GM21390 (cell line): ENCODE results near the gene FAM72D.
"Not testable (repeated sequence)": the region's sequence is repeated elsewhere in the genome, so short reads cannot be mapped to it uniquely, and the experiment has no call there.

Experiments used
- ATAC-seq: cut with Tn5 transposase; IDR thresholded peaks from one replicate; pipeline ENCODE4 v1.9.1; 2021; ENCODE audit not compliant: unreplicated experiment

The FAM72D gene

DNA sequence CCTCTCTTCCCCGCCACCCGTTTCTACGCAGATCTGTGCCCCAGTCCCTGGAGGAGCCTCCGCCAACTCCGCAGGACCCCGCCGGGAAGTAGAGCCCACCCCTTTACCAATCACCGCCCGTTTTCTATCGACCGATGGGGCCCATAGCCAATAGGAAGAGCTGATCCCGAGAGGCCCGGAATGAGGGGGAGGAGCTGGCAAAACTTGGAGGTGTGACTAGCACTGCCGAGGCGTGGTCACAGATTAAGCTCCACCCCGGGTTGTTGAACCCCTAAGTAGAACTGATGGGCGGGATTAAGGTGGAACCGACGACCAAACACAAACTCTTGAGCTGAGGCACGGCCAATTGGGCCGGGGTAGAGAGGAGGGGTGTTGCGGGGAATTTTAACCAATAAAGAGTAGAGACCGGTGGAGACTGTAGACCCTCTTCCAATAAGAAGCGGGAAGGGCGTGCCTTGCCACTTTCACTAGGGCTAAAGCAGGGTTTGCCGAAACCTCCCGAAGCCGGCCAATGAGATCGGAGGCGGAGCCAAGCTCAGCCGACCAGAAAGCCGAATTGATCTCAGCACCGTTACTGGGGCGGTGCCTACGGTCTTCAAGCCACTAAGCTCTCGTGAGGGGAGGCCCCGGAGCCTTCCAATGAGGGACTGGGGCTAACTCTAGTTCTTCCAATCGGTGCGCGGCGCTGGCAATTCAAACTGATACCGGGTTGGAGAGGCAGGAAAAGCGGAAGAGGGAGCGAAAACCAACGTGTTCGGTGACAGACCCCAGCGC is at the start of gene FAM72D, which contains the start of gene SRGAP2B:
Gene FAM72D, plus strand, starts transcription at position 691 of the 774 bp plus-strand sequence. CDS start 874 bp downstream, outside the sequence.
Gene SRGAP2B, minus strand, starts transcription at position 45 of the 774 bp plus-strand sequence. CDS start 2,427 bp downstream, outside the sequence.
- ATAC-seq = peak; percentile 81

DNA sequence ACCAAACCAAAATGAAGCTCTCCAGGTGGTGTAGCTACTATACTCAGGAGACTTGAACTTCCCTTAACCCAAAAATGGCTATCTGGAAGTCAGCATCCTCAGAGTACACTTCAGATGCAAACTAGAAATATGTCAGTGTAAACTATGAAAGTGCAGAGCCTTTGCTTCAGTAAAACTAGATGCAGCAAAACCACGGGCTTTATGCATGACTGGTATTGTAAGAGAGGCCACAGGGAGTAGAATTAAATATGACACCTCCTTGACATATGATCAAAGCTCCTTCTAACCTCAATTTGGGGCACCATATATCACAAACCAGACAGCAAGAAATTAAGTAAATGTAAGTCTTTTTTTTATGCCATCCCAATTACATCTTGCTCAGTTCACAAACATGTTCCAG is 48.2 kb upstream of the FAM72D start:
- peak; percentile 80 for ATAC-seq

DNA sequence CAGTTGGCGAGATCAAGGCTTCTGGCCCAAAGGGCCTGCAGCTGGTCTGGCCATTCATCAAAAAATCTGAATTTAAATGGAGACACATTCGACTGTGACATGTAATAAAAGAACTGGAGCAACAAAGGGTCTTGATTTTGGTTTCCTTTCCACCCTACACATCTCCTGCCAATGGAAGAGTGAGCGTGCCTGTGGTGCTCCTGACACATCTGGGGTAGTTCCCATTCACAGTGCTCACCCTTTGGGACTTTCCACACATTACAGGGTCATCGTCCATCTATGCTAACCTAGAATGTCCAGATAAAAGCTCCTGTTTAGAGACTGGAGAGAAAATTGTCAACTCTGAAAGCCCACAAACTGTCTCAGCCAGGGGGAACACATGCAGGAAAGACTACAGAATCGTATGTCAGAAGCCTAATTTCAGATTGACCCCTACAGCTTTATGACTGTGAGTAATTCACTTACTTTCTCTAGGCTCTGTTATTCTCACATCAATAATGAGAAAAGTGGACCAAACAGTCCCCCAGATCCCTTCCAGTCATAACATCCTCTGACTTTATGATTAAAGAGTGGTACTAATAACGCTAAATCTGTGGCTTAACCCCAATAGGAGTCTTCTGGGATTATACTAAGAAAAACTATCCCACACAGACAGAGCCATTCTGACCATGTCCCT is 47.5 kb upstream of the FAM72D start:
- ATAC-seq = not testable (repeated sequence)

DNA sequence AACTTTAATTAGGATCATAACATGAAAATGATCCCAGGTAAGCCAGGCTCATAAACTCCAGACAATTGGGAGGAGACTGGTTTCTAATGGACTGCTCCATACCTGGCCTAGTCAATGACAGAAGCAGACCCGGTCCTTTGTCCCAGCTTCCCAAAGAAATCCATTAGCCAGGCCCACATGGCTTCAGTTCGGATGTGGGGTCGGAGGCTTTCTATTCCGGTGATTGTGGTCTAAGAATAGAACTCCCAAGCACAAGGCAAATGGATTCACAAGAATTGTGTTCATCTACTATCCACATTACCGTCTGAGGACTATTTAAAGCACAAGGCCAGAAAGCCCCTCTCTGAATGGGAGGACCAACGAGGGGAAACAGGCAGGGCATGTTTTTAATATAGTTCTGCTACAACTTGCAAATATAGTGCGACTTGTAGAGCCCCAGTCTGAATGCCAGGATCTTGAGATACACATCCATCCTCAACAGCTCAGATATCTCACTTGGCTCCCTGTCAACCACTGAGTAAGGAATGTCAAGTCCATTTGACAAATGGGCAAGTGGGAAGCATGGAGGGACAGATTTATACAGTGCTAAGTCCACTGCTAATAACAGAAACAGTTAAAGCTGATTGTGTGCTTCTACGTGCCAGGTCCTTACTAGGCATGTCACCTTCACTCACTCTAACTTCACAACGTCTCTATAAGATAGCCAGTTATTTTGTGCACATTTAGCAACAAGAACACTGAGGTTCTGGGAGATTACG is 43.6 kb upstream of the FAM72D start:
- not testable (repeated sequence) for ATAC-seq

DNA sequence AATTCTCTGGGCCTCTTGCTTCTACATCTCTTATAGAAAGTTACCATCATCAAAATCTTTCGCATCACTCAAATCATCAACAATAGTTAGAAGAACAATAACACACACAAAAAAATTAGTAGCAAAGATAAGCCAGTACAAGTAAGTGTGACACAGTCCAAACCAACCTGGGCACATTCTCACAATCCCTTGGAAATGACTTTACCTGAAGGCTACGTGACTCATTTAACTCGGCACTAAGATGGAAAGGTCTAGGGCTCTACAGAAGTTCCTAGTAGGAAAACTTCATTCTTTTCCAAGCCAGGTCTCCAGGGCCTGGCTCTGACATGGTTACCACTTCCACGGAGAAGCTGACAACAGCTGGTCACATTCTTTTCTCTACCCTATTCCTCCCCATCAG is 42.3 kb upstream of the FAM72D start:
- not testable (repeated sequence) for ATAC-seq

DNA sequence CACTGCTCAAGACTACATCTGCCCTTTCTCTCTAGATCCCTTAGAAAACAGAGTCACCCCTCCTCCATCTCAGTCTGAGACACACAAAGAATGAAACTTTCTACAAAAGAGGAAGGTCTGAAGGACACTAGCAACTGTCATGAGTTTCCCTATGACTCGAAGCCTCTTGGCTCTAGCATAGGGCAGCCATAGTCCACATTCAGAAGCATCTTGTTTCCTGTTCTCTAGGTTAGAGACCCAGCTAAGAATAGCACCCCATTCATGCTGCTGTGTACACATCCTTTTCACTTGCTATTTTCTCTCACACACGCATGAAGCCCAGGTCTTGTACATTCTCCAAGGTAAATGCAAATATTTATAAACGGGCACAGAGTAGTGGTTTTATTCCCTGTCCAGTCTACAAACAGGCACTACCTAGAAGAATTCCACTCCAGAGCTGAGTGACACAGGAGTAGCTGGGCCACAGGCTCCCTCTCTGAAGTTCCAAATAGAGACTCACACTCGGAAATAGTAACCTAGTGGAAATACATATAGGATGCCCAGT is 40.5 kb upstream of the FAM72D start:
- ATAC-seq = peak; percentile 97

DNA sequence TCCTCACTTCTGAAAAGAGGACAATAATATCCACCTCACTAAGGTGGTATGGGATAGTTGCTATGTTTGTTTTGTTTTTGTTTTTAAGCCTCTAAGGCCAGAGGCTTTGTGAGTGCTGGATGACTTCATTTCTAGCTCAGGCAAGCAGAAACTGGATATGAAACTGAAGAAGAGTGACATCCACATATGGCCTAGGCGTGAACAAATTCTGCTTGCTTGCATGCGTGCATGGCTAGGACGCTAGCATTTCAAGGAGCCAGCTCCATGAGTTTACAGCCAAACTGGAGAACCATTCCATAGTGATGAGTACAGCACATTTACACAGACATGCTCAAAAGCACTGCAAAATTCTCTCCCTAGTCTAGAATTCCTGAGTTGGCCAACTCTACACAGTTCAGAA is 37.6 kb upstream of the FAM72D start:
- peak; percentile 44 for ATAC-seq

DNA sequence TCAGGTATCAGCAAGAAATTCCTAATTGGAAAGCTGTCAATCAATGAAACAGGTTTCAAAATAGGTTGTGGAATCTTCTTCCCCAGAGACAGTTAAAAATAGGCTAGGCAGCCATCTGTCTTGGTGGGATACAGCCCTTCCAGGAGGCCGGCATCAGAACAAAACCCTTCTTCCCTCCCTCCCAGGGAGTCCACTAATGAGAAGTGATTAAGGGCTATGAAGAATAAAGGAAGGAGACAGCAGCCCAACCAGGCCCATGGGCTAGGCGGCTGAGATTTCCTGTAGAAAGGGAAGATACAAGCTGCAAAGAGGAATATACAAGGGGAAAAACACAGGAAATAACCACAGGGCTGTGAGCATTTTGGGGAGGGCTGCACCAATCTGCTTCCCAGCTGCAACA is 32.5 kb upstream of the FAM72D start:
- ATAC-seq = not testable (repeated sequence)

DNA sequence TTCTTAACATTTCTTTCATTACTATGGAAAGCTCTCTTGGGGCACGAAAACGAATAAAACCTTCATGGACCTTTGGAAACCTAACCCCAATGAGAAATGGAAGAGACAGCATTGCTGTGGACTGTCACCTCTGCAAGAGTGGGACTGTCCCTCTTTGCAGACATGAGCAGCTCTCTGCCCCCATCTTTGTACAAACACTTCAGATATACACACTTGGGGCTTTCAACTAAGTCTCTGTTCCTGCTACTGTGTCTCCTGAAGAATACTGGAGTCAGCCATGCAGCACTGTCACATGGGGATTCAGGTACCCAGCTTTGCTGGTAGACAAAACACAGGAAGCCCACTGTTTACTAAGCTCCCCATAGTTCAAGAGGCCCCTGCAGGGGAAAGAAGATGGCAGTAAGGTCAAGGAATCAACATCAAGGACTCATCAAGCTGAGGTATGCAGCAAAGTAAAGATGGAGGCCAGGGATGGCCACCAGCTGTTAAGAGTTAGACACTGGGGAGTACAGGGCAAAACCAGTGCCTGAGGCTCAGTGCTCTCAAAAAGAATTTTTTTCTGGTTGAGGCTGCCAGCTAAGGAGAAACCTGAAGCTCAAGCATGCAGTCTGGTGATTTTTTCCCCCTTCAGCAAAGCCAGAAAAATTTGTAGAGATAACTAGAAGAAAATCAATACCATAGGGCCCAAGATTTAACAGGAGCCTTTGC is 31.7 kb upstream of the FAM72D start:
- ATAC-seq = not testable (repeated sequence)

DNA sequence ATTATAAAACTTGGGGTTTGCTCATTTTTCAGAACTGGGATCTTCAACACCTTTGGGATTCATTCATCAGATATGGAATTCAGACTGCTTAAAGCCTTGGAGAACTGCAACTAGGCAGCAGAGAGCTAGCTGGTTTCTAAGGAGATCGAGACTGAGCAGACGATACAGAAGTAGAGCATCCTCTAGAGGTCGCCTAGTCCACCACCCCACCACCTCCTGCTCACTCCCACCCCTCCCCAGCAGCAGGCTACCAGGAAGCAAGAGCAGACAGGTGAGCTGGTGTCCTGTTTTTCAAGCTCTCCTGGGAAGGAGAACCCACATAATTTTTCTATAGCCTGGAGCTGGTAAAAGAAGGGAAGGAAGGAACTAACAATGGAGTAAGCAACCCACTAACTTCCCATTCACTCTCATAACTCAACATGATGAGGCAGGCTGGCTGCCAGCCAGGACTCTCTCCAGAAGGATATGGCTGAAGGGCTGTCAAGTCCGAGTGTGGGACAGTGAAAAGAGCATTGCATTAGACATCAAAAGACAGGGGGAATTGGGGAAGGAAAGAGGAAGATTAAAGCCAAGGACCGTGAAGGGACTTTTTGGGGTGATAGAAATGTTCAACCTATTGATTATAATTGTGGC is 30.5 kb upstream of the FAM72D start:
- not testable (repeated sequence) for ATAC-seq

DNA sequence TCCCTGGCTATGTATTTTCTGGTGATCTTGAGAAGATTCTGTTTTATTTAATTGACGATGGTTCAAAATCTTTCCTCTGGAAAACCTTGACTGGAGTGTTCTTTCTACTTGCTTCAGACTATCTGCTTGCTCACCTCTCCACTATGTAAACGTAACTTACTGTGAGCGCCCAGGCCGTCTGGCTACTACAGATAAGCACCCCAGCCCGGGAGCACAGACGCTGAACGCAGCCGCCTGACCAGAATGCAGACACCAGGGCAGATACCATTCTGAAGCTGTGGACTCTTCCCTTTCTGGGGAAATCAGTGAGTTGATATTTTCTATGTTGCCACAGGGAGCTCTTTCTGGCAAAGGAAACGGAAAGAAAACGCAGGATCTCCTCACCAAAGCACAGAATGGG is 29.3 kb upstream of the FAM72D start:
- ATAC-seq = not testable (repeated sequence)

DNA sequence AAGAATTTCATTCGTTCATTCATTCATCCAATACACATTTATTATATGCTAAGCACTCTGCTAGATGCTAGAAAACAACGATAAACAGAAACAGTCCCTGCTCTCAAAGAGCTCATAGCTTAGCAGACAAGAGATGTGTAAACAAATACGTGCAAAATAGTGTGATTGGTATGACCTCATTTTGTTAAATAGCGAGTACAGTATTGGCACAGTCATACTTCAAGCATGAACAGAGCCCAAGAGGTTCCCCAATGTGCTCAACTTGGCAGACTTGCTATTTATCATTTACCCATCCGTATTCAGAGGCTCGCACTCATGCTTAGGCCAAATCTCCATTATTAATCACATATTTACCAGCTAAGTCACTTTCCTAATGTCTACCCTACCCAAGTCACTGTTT is 24.2 kb upstream of the FAM72D start:
- not testable (repeated sequence) for ATAC-seq

DNA sequence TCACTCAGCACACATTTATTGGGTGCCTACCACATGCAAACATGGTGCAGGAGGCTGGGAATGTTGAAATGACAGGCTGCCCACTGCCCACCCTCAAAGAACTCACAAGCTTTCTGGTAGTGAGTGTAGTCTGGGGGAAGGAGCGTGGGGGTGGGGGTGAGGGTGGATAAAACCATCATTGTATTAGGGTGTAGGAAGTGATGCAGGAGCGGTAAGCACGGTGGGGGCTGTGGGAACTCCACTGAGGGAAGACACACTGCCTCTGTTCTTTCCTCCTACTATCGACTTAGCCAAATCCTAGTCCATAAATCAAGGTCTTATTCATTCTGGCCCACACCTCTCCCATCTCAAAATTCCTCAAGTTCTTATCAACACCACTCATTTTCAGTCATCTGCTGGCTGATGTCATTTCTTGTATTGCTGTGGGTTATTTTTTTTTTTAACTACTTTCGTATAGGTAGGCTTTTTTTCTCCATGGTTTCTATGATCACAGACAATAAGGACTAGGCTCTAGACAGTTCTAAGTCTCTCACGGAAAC is 21.7 kb upstream of the FAM72D start:
- ATAC-seq = not testable (repeated sequence)

DNA sequence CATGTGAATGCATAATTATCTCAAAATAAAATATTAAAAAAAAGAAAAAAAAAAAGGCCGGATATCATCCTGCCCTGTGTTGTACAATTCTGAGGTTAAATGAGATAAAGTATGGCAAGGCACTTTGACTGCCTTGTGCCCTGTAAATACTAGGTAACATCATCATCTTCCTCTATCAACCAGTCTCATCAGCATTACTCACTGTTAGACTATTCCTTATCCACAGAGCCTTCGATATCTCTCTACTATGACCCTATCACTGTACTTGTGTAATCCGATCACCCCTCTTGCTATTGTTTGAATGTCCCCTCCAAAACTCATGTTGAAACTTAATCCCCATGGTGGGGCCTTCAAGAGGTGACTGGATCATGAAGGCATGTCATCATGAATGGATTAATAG is 18.9 kb upstream of the FAM72D start:
- ATAC-seq = not testable (repeated sequence)

DNA sequence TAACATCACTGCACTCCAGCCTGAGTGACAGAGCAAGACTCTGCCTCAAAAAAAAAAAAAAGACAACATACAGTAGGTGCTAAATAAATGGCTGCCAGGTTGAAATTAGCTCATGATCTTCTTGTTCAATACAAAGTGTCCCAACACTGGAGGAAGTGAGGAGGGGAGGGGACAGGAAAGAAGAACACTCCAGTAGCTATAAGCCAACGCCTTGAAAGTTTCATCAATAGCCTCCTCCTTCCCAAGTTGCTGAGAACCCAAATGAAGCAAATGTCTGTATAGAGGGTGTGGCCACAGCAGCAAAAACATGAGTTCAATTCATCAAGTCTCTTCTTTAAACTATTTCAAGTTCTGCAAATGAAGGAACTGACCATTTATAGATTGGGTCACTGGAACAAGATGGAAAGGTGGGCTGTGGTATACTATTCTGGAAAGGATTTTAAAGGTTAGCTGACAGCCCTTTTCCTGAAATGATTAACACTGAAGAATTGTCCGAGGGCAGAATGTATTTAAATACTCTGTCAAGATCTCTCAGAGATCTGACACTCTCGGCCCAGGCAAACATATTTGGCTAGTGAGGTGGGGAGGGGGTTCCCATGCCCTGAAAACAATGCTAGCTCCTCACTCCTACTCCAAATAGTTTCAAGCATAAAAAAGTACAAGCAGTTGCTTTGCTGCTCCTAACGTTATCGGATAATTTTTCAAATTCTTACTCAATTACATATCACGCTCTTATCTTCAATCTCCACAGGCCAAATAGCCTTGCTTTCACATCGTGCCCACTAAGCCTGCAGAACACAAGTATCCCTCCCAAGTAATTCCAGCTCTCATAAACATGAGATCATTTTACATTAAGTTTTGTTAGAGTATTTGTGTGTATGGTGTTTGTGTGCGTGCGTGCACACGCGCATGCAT is 17.6 kb upstream of the FAM72D start:
- ATAC-seq = not testable (repeated sequence)

DNA sequence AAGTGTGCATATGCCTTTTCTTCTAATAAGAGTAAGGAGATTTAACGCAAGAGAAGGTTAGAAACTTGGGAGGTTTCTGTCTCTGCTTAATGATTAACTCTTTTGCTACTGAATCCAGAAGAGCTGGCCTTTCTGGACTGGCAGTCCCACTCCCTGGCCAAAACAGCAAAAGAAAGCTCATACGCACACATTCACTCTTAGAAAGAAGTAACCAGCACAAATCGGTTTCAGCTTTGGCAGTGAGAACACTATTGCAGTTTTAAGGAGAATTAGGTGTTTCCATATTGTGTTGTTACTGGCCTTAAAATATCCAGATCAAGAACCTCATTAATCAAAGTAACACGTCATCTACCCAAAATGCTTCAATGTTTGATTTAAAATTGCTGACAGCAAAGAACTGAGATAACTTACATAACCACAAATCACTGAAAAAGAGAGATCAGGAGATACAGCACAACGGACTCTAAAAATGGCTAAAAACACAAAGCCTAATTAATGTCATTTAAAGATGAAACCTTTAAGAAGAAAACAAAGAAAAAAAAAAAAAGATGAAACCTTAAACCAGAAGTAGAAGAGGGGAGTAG is 16.9 kb upstream of the FAM72D start:
- ATAC-seq = not testable (repeated sequence)

DNA sequence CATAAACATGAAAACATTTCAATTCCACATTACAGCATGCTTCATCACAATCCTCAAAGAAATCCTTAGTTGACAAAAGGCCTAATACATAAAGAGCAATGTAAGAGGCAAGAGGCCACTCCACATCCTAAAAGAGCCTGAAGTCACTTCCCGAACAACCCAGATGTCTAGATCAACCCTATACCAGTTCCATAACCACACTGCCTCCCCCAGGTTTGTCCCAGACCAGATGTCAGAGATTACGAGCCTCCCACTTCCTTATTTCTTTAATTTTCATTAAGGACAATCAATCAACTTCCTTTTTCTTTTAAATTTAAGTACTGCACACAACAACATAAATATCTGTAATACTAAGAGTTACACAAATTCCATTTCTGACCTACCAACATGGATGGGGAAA is 16.0 kb upstream of the FAM72D start:
- not testable (repeated sequence) for ATAC-seq

DNA sequence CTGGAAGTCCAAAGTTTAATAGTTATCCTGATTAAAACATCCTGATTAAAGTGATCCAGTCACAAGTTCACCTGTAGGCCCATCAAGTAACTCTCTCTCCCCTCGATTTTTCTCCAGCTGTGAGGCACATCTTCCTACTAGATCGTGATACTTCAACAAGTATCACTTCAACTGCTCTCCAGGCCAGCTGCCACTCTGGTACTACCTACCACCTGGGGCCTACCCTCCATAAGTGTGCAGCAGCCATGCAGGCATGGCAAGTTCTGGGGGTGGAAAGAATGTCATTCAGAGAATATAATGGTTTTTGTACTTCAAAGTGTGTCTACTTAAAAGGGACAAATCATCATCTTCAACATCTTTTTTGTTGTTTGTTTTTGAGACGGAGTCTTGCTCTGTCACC is 15.6 kb upstream of the FAM72D start:
- ATAC-seq = not testable (repeated sequence)
